Putamen (tissue), 1 donor: ENCODE measurements around the gene RAD50.
"Not testable (repeated sequence)": the region's sequence is repeated elsewhere in the genome, so short reads cannot be mapped to it uniquely, and the experiment has no call there.

Source experiments
- DNase-seq: peaks from one replicate; pipeline ENCODE4 v3.0.0-alpha.2; 2016; ENCODE audit warnings: low spot score

RAD50 gene

DNA sequence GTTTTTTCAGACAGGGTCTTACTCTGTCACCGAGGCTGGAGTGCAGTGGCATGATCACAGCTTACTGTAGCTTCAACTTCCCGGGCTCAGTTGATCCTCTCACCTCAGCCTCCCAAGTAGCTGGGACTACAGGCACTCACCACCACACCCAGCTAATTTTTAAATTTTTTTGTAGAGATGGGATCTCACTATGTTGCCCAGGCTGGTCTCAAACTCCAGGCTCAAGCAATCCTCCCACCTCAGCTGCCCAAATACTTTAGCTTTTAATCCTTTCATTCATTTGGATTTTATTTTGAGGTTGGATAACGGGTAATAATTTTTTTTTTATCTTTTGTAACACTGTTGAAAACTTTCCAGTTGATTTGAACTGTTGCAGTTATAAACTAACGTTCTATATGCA, 76.8 kb downstream of the RAD50 start:
- not testable (repeated sequence) for DNase-seq

DNA sequence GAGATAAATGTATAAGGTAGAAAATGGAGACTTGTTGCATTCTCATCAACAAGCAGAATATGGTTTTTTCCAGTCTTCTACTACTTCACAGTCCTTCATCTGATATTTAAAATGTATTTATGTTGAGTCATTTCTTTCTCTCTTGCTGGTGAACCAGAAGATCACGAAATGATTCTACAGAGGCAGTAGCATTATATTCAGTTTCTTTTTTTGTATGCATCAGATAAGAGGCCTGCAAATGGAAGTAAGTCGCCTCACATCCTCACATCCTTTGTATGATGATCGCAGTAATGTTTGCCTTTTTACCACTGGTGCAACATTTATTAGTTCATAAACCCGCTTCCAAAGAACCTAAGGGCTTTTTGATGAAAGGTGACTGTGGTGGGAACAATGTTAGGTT, 79.1 kb downstream of the RAD50 start:
- no peak for DNase-seq

DNA sequence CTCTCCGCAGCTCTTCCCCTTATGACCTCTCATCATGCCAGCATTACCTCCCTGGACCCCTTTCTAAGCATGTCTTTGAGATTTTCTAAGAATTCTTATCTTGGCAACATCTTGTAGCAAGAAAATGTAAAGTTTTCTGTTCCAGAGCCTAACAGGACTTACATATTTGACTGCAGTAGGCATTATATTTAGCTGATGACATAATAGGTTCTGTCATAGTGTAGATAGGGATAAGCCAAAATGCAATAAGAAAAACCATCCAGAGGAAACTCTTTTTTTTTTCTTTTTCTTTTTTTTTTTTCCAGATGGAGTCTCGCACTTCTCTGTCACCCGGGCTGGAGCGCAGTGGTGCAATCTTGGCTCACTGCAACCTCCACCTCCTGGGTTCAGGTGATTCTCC, 80.5 kb downstream of the RAD50 start:
- DNase-seq: no peak

DNA sequence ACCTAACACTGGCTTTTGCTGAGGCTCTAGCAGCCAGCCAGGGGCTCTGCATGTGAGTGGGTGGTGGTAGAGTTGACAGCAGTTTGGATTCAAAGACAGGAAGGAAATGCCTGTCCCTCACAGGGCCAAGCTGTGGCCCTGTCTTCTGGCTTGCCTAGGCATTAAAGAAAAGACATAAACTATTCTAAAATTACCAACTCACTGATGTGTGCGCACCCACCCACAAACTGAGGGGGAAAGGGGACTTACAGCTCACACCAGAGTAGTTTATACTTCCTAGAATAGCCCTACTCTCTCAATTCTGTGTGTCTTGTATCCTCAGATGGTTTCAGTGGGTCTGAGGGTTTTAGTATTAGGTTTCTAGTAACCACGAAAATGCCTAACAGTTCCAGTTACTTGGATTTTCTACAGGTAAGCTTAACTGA, 82.9 kb downstream of the RAD50 start:
- no peak for DNase-seq

DNA sequence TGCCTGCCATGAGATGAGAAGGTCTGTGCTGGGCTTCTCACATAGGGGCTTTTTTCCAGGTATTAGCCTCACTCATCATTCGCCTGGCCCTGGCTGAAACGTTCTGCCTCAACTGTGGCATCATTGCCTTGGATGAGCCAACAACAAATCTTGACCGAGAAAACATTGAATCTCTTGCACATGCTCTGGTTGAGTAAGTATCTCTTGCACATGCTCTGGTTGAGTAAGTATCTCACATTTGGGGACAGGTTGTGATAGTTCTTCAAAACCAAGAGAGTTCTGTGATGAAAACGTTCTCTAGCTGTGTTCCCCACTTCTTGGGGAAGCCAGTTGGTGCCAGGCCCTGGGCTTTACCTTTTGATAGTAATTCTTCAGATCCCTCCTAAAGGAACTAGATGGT, 83.8 kb downstream of the RAD50 start:
- DNase-seq: no peak

DNA sequence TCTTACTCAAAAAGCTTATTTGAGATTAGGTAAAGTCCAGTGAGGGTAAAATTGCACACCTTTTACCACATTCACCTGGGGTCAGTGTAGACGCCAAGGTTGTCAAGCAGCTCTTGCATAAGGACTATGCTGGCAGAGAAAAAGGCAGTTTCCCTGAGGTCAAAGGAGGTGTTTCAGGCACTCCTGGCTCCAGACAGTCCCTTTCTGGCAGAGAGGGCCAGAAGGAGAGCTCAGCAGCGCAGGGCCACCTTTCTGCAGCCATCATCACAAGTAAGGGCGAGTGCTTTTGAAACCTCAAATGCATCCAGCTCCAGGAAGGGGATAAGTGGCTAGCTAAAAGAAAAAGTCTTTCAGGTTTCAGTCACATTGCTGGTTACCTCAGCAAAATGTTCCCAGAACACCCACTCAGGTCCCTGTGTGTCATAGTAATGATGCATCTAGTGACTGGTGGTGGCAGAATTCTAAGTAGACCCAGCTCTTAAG, 84.5 kb downstream of the RAD50 start:
- peak; percentile 34 for DNase-seq

DNA sequence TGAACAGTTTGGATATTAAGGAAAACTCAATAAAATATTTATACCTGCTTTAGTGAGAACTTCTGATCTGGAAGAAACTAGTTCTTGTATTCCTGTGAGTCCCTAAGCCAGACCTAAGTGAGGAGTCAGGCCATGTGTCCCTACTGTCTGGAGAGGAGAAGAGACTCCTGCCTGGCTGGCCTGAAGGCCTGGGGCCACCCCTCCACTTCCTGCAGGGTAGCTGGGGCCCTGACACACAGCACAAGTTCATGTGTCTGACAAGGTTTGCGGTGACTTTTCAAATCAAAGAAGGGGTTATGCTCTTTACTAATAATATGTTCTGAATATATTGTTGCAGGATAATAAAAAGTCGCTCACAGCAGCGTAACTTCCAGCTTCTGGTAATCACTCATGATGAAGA, 85.1 kb downstream of the RAD50 start:
- DNase-seq: no peak

DNA sequence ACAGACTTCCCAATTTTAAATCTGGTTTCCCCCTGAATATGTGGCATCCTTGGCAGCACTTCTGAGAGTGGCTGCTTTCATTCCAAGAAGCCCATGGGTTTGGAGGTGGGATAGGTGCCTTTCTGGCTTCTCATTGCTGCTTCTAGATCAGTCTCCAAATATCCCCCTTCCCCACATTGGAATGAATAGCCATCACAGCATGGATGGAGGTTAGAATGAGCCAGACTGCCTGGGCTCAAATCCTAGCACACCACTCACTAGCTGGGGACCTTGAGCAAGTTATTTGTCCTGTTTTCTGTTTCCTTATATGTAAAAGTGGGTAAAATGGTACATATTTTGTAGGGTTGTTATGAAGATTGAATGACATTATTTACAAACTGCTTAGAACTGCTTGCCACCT, 87.4 kb downstream of the RAD50 start:
- no peak for DNase-seq

DNA sequence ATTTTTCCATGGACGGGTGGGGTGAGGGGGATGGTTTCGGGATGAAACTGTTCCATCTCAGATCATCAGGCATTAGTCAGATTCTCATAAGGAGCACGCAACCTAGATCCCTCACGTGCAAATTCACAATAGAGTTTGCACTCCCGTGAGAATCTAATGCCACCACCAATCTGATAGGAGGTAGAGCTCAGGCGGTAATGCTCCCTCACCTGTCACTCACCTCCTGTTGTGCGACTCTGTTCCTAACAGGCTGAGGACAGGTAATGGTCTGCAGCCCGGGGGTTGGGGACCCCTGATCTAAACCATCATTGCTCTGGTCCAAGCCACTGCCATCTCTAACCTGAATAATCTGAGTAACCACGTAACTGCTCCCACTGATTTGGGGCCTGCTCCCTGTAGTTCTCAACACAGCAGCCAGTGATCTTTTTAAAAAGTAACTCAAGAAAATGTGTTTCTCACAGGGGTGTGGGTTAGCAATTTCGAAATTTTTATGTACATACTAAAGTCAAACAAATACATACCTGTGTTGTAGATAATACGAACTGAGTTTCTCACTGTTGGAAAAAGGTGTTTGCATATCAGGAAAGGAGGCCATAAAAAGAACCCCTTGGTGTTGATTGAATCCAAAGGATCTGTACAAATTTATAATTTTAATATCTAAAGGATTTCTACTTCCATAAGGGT, 89.9 kb downstream of the RAD50 start:
- no peak for DNase-seq

DNA sequence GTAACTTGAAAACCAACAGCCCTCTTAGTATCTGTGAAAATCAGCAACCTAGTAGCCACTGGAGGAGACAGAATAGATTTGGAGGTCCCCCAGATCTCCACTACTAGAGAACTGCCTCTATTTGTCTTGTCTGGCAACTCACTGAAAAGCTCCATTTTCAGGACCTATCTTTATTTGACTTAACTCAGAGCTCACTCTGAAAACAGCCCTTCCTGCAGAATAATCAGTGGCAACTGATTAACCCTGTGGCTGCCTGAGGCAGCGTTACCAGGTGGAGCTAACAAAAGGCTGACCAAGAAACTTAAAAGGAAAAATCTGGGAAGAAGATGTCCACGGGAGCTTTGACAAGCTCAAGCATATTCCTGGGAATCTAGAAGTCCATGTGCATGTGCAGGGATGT, 90.7 kb downstream of the RAD50 start:
- no peak for DNase-seq

DNA sequence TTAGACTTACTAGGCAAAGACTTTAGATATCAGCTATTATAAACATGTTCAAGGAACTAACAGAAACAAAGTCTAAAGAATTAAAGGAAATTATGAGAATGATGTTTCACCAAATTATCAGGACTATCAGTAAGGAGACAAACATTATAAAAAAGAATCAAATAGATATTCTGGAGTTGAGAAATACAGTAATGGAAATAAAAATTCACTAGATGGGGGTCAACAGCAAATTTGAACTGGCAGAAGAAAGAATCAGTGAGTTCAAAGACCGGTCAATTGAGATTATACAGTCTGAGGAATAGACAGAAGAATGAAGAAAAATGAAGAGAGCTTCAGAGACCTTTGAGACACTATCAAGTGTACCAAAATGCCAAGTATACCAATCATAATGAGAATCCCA, 91.6 kb downstream of the RAD50 start:
- no peak for DNase-seq

DNA sequence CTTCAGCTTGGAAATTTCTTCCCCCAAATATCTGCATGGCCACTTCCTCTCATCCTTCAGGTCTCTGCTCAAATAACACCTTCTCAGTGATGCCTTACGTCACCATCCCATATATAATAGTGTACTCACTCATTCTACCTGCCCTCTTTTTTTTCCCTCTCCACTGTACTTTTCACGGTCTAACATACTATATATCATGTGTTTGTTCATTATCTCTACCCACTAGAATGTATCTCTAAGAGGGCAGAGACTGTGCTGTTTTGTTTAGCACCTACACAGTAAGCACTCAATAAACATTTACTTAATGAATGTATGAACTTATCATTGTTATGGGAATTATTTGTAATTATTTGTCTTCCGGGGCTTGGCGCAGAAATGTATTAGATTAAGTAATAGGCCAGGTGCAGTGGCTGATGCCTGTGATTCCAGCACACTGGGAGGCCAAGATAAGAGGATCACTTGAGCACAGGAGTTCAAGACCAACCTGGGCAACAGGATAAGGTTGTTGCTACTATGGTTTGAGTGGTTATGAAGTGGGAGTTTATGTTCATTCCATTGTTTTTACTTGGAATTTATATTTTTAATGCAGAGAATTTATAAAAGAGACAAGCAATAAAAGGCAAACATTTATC, 95.2 kb downstream of the RAD50 start:
- no peak for DNase-seq

DNA sequence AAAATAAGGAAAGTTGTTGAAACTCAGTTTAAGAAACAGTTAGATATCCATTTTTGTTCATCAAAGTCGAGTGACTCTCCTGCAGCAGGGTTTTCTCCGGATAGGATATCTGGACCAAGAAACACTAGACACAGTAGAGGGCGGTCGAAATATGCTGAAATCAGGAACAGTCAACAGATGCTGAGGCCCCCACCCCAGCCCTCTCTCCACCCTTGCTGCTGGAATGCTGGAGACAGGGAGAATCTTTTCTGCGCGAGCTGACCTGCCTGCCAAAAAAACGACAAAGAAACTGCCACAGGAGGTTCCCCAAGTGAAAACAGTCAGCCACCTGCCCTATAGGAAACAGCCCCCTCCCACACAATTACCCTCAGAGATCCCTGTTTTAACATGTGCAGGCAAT, 96.9 kb downstream of the RAD50 start:
- no peak for DNase-seq

DNA sequence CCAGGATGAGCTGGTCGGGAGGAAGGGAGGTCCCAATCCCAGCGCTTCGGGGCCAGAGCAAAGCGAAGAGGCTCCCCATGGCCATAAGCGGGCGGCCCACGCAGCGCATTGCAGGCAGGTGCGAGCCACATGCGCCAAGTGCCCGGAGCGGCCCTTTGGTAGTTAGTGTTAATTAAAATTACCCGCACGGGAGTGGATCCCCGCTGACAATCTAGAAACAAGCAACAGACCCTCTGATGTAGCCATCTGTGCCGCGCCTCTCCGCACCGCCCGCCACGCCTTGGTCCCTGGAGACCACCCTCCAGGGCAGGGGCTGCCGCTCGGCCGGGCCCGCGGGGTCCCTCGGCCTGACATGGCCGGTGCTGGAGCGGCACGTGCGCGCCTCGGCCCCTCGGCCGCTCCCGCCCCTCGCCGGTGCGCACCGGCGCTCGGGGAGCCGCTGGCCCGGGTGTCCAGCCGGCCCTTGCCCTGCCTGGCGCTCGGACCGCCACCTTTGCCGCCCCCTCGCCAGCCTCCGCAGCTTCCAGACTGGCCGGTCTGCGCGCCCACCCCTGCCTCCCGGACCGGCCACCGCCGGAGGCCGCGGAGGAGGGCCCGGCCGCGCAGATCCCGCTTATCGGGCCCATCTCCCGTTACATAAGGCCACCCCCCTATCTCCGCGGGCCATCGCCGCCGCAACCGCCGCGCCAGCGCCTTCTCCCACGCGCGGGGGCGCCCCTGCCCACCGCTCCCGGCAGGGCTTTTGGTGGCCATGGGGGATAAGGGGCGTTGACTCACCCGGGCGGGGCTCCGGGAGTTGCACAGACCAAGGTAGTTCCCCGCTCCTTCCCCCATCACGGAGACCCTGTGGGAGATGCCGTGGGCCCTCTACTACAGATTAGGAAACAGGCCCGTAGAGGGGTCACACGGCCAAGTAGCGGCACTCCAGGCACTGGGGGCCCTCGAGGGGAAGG, 99.3 kb downstream of the RAD50 start:
- DNase-seq: peak; percentile 15

DNA sequence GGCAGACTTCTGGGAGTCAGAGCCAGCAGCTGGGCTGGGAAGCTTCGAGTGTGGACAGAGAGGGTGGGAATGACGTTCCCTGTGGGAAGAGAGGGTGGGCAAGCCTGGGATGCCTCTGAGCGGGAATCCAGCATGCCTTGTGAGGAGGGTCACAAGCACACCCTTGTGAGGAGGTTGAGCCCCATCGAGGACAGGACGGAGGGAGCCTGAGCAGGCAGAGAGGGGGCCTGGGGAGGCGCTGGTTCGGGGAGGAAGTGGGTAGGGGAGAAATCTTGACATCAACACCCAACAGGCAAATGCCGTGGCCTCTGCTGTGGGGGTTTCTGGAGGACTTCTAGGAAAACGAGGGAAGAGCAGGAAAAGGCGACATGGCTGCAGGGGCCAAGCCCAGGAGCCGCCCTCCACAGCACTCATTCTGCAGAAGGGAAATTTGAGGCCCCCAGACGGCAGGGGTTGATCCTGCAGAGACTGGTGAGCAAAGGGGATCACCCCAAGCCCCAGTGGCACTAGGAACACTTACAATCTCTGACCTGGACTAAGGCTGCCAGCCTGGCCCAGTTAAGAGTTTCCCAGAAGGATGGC, 100.1 kb downstream of the RAD50 start:
- no peak for DNase-seq

DNA sequence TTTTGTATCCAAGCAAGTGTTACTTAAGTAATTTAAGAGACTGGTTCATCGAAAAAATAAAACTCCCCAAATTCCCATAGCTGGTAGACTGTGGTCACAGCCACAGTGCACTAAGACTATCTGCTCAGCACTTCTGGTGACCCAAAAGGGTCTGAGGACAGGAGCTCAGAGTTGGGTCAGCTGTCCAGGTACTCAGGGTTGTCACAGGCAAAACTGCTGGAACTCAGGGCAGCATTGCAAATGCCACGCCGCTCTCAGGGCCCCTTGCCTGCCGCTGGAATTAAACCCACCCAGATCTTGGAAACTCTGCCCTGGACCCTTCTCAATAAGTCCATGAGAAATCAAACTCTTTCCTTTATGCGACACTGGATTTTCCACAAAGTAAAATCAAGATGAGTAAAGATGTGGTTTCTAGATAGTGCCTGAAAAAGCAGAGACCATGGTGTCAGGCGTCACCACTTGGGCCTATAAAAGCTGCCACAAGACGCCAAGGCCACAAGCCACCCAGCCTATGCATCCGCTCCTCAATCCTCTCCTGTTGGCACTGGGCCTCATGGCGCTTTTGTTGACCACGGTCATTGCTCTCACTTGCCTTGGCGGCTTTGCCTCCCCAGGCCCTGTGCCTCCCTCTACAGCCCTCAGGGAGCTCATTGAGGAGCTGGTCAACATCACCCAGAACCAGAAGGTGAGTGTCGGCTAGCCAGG, 101.1 kb downstream of the RAD50 start, which contains the start of gene IL13:
Gene IL13 (plus strand): TSS at position 498 of the 705 bp plus-strand sequence. CDS start 14 bp downstream, at position 512.
- no peak for DNase-seq

DNA sequence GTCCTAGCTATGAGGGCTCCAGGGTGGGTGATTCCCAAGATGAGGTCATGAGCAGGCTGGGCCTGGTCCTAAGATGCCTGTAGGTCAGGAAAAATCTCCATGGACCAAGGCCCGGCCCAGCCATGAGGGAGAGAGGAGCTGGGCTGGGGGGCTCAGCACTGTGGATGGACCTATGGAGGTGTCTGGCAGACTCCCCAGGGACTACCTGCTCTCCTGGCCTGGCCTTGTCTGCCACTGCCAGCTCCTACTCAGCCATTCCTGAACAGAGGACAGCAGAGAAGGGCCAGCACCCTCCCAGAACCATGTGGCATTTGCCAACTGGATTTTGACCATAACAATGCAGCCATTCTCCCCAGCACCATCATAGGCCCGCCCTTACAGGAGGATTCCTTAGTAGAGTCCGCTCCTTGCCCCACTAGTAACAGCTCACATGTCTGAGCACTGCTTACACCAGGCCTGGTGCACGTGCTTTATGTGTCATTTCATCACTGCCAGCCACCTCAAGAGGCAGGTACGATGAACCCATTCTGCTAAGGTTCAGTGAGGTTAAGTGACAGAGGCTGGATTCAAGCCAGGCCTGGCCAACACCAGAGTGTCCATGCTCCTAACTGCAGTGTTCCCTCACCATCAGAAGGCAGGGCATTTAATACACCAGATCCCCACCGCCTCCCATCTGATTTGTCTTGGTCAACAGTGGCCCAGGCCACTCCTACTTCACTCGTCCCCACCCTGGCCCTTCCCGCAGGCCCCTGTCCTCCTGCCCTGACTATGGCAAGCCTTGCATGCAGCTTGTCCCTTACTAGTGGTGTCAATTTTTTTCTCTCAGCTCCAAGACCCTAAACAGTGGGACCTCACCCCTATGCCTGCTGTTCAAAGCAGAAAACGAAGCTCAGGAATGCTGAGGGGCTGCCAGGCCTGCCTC, 101.9 kb downstream of the RAD50 start:
- DNase-seq: peak; percentile 9

DNA sequence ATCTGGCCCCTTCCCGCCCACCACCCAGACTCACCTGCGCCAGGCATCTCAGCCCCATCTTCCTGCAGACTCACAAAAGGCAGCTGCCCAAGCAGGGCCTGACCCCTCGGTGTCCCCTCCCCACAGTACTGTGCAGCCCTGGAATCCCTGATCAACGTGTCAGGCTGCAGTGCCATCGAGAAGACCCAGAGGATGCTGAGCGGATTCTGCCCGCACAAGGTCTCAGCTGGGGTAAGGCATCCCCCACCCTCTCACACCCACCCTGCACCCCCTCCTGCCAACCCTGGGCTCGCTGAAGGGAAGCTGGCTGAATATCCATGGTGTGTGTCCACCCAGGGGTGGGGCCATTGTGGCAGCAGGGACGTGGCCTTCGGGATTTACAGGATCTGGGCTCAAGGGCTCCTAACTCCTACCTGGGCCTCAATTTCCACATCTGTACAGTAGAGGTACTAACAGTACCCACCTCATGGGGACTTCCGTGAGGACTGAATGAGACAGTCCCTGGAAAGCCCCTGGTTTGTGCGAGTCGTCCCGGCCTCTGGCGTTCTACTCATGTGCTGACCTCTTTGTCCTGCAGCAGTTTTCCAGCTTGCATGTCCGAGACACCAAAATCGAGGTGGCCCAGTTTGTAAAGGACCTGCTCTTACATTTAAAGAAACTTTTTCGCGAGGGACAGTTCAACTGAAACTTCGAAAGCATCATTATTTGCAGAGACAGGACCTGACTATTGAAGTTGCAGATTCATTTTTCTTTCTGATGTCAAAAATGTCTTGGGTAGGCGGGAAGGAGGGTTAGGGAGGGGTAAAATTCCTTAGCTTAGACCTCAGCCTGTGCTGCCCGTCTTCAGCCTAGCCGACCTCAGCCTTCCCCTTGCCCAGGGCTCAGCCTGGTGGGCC, 103.1 kb downstream of the RAD50 start:
- no peak for DNase-seq

DNA sequence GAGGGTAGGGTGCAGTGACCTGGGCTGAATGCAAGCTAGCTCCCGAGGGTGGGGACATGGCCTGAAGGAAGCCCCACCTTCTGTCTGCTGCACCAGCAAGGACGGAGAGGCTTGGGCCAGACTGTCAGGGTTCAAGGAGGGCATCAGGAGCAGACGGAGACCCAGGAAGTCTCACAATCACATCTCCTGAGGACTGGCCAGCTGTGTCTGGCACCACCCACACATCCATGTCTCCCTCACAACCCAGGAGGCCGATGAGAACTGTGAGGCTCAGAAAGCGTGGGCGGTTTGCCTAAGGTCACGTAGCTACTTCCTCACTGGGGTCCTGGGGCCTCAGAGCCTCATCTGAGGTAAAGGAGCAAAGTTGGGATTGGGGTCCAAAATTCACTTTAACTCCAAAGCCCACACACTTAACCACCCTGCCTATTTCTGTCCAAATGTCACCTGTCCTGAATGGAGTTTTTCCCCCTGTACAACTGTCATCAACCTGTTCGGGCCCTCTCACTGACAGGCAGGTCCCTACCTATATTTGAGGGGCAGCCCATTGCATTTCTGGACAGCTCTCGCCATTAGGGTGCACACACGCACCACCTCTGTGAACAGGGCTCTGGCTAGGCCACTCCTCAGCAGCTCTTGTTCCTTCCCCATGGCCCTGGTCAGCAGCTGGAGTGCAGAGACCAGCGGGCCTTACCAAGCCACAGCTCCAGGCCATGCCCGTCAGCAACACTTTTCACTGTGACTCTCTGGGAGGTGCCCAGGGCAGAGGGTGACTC, 104.6 kb downstream of the RAD50 start:
- DNase-seq: no peak
